ENCODE measurements around the gene TMEM200A.

- no peak for TF ChIP-seq MAX (IDR thresholded peaks at IDR 0.05)
- TF ChIP-seq JUN (IDR thresholded peaks at IDR 0.05; ENCODE audit: low read depth, low read length): no peak
- TF ChIP-seq POLR2A (IDR thresholded peaks at IDR 0.05; ENCODE audit: control extremely low read depth in 1 of 2, low read depth in 2 of 2, low read length in 2 of 2): no peak
- no peak for TF ChIP-seq ATF3 (IDR thresholded peaks at IDR 0.05; ENCODE audit: insufficient read depth, low read depth, low read length)
- TF ChIP-seq USF2 (IDR thresholded peaks at IDR 0.05; ENCODE audit: low read length): no peak
- TF ChIP-seq RXRA (IDR thresholded peaks at IDR 0.05; ENCODE audit: insufficient read depth, low read depth, low read length): no peak
Measured at GRCh38 chr6:130409418-130410100, 43.7 kb downstream of the TMEM200A start.
